Mucosa of stomach (tissue), 1 donor: ENCODE data around the gene RABGEF1.
"Not testable (repeated sequence)": the region's sequence is repeated elsewhere in the genome, so short reads cannot be mapped to it uniquely, and the experiment has no call there.

Experiments
- H3K27me3 ChIP-seq: one replicate; pipeline ENCODE4 v1.7.0; 2013; ENCODE audit warnings: mild to moderate bottlenecking, low read length; ENCODE audit not compliant: control insufficient read depth, insufficient read depth
- H3K36me3 ChIP-seq: one replicate; pipeline ENCODE4 v1.7.0; 2013; ENCODE audit warnings: low read length; ENCODE audit not compliant: control insufficient read depth, insufficient read depth
- H3K4me1 ChIP-seq: one replicate; pipeline ENCODE4 v1.7.0; 2013; ENCODE audit warnings: mild to moderate bottlenecking, low read length; ENCODE audit not compliant: control insufficient read depth, insufficient read depth
- H3K4me3 ChIP-seq: one replicate; pipeline ENCODE4 v1.7.0; 2013; ENCODE audit warnings: low read length
- H3K9ac ChIP-seq: one replicate; pipeline ENCODE4 v1.7.0; 2013; ENCODE audit warnings: mild to moderate bottlenecking, low read length, moderate library complexity
- H3K9me3 ChIP-seq: one replicate; pipeline ENCODE4 v1.7.0; 2013; ENCODE audit warnings: mild to moderate bottlenecking, low read length, moderate library complexity; ENCODE audit not compliant: control insufficient read depth
- donor health status: Pancreatic carcinoma.

RABGEF1 gene

GRCh38 chr7:66847523-66847855 lies 107.0 kb downstream of the RABGEF1 start:
- not testable (repeated sequence) for H3K27me3 ChIP-seq, H3K4me3 ChIP-seq, H3K4me1 ChIP-seq, H3K36me3 ChIP-seq, H3K9ac ChIP-seq, H3K9me3 ChIP-seq

GRCh38 chr7:66847879-66848790 lies 107.6 kb downstream of the RABGEF1 start:
- Histone ChIP-seq H3K9ac (no peak overlapping the region), H3K27me3 (no peaks in the 10 kb centered on the region), H3K4me3 (no peak overlapping the region), H3K4me1 (peaks cover 6% of the 10 kb centered on the region), H3K36me3 (no peaks in the 10 kb centered on the region), H3K9me3 (no peaks in the 10 kb centered on the region)

GRCh38 chr7:66859339-66859738 lies 118.8 kb downstream of the RABGEF1 start:
- Histone ChIP-seq H3K27me3 (no peaks in the 10 kb centered on the region), H3K9me3 (no peaks in the 10 kb centered on the region), H3K4me3 (no peak overlapping the region), H3K9ac (no peak overlapping the region), H3K36me3 (no peaks in the 10 kb centered on the region), H3K4me1 (no peaks in the 10 kb centered on the region)

- H3K4me1 ChIP-seq: no peaks in the 10 kb centered on the region
- no peaks in the 10 kb centered on the region for H3K9me3 ChIP-seq
- no peaks in the 10 kb centered on the region for H3K36me3 ChIP-seq
- H3K4me3 ChIP-seq: no peak overlapping the region
- H3K27me3 ChIP-seq: no peaks in the 10 kb centered on the region
- no peak overlapping the region for H3K9ac ChIP-seq
Measured at GRCh38 chr7:66859794-66860645, 119.5 kb downstream of the RABGEF1 start.

GRCh38 chr7:66860767-66861166 lies 120.2 kb downstream of the RABGEF1 start:
- H3K36me3 ChIP-seq: no peaks in the 10 kb centered on the region
- H3K4me3 ChIP-seq: no peak overlapping the region
- no peaks in the 10 kb centered on the region for H3K9me3 ChIP-seq
- no peak overlapping the region for H3K9ac ChIP-seq
- no peaks in the 10 kb centered on the region for H3K27me3 ChIP-seq
- H3K4me1 ChIP-seq: no peaks in the 10 kb centered on the region
